HG02759 (cell line): ENCODE measurements around the gene KCNK16.

Source experiments
- ATAC-seq: cut with Tn5 transposase; IDR thresholded peaks from one replicate; pipeline ENCODE4 v1.9.1; 2021; ENCODE audit warnings: mild to moderate bottlenecking, moderate library complexity; ENCODE audit not compliant: unreplicated experiment

KCNK16 gene

DNA sequence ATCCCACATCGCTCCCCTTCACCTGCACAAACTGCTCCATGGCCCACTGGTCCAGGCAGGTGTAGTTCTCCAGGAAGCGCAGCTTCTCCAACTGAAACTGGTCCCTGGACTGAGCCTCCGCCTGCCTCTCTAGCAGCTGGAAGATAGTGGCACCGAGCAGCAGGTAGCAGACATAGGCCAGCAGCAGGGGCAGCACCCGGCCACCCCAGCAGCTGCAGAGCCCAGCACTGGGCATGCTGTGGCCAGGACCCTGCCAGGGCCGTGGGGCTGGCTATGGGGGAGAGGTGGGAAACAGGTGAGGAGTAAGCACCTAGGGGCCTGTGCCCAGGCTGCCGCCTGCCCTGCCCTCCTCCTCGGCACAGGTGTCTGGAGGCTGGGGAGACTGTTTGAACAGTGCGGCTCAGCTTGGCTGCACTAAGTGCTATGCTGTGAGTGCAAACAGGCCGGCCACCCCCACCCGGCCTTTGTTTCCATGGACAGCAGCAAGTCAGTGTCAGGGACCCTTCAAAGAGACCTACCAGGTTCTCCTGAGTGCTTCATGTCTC lies at the start of gene KCNK16:
Gene KCNK16, minus strand, starts transcription at position 397 of the 545 bp plus-strand sequence. Its CDS starts 162 bp downstream, at position 235.
- no peak for ATAC-seq

DNA sequence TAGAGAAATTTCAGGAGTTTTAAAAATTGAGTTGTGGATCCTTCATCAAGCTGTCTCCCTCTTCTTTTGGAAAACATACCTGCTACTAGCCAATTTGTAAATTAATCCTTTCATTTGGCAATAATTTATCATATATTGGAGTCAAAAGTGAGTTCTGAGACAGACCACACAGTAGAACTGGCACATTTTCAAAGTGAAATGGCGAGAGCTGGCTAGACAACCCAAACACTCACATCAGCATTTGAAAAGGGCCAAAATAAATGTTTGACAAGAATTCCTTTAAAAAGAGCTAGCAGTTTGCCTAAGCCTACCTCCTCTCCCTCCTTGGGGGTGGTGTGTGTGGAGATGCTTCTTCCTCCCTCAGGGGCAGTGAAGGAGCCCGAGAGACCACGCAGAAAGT lies 47.9 kb upstream of the KCNK16 start:
- ATAC-seq: no peak

DNA sequence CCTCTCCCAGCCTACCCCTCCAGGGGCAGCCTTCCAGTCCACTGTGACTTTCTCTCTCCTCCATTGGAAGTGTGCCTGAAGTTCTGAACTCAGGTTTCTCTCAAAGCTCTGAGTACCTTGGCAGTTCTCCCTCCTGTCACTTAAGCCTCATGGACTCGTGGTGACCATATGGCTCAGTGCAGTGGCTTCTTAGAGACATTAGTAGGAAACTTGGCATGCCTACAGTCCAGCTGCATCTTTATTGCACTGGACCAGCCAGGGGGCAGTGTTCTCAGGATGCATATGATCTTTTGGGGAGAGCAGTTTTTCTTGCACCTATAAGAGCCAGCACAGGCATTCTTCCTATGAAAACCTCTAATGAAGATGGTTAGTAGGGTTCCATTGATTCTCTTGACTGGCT lies 47.5 kb upstream of the KCNK16 start:
- ATAC-seq: no peak

DNA sequence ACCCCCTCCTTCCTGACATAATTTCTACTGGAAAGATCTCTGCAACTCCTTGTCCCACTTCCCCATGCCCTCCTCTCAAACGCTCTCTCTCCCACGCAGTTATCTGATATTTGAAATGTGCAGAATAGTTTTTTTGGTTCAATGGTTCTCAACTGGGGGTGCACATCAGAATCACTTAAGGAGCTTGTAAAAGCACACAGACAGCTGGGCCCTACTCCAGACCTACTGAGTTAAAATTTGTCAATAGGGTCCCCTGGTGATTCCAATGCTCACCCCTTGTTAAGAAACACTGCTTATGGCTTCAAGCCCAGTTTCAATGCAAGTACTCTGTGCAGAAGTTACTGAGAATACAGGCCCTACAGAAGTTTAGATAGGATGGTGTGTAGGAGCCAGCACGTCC lies 45.2 kb upstream of the KCNK16 start:
- no peak for ATAC-seq

DNA sequence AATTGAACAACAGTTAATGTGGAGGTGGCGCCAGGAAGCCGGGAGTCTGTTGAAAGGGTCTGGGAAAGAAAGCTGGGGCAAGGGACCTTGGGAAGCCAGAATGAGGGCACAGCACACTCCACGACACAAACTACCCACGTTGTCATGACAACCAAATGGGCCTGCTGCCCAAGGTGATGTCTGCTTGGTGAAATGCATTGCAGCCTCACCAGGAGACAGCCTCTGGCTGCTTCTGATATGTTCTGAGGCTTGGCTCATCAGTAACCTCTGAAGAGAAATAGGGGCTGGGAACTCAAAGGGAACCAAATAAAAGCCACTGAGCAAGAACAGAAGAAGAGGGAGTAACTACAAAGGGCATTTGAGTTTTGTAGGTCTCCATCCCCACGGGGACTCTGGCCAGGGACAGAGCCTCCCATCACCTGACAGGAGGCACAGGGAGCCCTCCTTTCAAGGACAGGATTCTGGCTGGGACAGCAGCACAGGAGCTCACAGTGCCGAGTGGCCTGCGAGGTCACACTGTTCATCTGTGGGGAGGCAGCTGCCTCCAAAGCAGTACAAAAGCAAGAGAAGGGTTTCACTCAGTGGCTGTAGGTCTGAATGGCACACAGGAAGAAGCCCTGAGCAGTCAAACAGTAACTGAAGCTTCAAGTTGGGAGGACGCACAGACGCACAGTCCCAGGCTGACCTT lies 44.6 kb upstream of the KCNK16 start:
- no peak for ATAC-seq

DNA sequence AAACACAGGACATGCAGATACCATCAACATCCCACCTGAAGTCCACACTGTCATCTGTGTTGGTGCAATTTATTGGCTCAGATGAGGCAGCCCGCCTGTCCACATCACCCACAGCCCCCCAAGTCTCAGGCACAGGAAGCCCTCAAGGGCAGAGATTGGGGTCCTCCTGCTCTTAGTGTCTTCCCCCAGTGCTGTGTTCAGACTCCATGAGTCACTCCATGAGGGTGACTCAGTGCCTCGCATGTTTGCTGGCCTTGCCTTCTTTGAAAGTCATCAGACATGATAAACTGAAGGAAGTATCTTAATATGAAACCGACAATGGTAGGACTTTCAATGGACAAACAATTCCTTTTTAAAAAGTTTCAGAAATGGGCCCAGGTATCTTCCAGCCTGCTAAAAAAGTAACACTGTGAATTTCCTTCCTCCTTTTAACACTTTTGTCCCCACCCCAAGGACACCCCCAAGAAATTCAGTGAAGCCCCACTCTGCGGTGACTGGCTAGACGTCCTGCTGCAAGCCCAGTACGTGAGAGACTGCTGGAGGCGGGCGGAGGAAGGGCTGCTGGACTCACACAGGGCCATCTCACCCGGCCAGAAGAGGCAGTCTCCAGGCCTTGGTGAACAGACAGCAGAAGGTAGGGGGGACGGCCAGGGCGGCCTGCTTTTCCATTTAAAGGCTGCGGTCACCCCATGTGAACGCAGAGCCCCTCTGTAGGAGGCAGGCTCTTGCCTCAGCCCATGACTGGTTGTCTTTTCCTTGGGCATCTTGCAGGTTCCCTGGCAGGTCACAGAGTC lies 43.0 kb upstream of the KCNK16 start:
- no peak for ATAC-seq

DNA sequence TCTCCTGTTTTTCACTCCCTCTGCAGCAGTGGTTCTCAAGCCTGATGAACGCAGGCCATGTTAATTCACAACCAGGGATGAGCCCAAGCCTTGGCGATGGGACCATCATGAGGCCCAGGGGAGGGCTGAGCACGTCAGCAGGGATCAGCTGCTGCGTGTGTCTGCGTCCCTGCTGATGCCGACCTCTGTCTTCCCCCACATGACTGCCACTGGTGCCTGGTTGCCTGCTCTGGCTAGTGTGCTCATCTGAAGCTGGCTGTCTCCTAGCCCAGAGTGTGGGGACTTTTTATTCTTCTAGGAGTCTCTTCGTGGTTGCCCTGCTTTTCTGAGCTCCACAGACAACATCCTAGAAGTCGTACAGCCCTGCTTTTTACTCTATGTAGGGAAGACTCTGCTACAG lies 40.8 kb upstream of the KCNK16 start:
- no peak for ATAC-seq

DNA sequence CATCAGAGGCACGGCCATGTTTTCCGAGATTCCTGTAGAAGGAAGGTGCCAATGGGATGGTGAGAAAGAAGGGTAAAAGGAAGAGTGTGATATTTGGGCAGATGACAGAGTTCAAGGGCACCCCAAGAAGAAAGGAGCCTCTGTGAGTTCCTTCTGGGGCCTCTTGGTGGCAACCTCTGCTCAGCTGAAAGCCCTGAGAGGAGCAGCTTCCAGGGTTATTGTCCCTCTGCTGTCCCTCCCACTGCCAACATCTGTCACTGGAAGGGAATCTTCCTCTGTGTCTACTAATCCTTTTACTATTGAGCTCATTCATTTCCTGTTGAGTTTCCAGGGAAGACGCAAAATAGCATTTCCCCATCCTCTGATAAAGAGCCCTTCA lies 40.0 kb upstream of the KCNK16 start:
- no peak for ATAC-seq

DNA sequence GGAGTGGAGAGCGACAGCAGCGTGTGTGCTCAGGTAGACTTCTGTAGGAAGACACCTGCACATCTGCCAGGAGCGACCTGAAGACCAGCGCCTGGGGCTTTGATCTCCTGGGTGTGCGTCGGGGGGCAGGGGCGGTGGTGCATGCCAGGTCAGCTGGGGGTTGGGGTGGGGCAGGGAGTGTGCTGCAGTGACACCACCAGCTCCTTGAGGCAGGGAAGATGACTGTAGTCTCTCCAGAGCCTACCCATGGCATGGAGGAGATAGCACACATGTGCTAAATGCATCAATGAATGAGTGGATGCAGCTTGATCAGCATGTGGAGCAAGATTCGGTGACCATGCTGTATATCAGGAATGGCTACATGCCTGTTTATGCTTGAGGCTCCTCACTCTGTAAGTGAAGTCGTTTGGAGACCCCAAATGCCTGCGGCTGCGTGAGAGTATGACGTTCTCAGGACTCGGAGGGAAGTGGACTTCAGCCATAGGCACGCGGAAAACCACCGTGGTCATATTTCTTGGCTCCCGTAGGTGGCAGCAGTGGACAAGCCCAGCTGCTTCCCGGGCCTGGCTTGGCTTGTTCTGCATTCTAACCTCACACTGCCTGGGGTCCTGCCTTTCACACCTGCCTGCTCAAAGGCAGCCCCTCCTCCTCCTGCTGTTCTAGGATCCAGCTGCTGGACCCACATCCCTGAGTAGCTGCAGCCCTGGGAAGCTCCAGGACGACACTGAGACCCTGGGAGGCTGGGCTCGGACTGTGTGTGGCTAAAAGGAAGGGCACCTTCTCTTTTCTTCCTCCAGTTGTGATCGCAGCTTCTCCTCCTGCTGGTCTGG lies 39.4 kb upstream of the KCNK16 start:
- peak; percentile 59 for ATAC-seq

DNA sequence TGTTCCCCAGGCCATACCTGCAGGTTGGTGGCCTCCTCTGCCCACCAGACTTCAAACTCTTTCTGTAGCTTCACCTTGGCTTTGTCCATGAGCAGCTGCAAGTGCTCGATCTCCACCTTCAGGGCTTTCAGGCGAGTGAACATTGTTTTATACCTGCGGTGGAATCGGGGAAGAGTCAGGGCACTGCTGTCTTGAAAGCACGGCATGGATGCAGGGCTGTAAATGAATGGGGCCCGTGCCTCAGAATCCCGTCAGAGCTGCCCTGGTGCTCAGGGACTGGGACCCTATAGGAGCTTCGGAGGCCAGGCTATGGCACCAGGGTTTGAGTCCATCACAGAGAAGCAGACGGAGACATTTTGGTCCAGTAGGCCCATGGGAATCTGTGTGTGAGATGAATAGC lies 37.9 kb upstream of the KCNK16 start:
- no peak for ATAC-seq

DNA sequence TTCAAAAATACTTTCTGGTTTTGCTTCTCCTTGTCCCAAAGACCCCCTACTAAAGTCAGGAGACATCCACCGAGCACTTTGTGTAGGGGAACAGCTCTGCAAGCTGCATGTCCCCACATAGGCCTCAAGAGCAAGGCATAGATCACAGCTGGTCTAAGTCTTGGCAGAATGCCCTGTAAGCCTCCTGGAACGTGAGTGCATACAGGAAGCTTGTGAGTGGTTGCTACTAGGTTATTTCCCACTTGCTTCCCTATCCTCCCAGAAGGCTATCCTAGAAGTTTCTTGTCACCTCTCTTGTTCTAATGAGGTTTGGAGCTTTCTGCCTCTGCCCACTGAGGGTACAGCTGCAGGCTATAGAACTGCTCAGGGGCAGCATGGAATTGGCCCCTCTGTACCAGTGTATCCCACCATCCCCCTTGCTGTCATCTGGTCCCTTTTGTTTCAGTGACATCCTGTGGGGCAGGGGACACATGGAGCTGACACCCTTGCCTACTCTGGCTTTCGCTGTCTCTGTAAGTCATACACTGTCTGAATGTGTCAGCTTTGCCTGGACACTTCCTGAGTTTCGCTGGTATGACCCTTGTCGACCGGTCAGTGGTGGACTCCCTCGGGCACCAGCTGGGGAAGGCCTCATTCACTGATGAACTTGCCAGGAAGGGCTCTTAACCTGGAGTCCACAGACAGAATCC lies 35.6 kb upstream of the KCNK16 start:
- ATAC-seq: no peak

DNA sequence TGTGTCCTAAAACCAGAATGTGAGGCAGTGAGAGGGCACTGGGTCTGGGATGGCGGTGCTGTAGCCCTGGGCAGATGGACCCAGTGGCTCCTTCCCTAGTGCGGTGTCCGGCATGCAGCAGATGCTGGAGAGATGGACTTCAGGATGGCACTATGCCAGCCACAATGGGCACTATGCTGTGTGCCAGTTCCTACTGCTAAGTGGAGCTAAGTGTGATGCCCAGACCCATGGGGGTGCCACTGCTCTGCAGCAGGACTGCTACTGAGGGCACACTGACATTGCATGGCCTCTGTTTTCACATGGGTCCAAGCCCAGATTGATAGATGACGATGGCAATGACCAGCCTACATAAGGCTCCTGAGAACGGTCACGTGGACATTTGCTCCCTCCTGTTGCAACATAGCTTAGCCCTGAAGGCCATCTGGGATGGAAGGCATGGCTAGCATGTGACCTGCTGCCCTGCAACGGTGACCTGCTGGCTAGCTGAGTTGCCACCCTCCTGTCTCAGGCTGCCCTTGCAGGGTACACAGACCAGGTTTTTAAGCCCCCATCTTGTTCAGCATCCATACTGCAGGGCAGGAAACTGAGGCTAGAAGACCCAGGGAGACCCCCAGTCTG lies 31.3 kb upstream of the KCNK16 start:
- no peak for ATAC-seq

DNA sequence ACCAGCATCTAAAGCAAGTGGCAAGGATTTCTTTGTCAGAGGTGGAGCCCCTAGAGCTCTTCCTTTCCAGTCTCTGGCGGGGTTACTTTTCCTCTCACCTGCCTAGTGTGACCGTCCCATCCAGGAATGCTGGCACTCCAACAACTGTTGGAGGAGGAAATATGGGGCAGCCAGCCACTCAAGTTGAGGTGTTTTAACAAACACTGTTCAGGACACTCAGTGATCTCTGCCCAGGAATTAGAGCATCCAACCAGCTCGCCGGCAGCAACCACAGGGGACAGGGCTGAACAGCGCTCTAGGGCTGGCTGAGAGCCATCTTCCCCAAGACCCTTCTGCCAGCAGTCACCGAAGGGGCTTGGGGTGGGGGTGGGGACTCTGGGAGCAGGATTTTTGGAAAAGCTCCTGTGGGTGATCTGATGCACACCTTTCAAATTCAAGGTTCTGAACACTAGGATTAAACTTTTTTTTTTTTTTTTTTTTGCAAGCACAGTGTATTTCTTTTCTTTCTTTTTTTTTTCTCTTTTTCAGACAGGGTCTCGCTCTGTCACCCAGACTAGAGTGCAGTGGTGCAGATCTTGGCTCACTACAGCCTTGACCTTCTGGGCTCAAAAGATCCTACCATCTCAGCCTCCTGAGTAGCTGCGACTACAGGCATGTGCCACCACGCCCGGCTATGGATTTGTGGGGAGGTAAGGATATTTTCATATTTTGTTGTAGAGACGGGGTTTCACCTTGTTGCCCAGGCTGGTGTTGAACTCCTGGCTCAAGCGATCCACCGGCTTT lies 28.4 kb upstream of the KCNK16 start:
- ATAC-seq: no peak

DNA sequence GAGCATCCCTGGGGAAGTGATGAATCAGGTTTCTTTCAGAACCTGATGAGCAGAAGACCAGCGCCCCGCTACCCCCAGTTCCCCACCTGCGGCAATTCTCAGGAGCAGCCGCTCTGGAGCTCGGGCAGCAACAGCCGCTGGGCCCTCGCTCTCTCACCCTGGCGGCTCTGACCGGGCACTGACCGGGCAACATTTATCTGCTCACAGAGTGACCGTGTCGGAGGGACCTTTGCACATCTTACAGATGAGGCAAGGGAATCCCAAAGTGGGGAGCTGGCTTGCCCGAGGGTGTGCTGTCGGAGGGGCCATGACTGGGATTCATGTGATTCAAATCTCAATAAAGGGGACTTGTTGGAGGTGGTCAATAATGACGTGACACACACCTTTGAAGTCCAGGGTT lies 26.2 kb upstream of the KCNK16 start:
- no peak for ATAC-seq

DNA sequence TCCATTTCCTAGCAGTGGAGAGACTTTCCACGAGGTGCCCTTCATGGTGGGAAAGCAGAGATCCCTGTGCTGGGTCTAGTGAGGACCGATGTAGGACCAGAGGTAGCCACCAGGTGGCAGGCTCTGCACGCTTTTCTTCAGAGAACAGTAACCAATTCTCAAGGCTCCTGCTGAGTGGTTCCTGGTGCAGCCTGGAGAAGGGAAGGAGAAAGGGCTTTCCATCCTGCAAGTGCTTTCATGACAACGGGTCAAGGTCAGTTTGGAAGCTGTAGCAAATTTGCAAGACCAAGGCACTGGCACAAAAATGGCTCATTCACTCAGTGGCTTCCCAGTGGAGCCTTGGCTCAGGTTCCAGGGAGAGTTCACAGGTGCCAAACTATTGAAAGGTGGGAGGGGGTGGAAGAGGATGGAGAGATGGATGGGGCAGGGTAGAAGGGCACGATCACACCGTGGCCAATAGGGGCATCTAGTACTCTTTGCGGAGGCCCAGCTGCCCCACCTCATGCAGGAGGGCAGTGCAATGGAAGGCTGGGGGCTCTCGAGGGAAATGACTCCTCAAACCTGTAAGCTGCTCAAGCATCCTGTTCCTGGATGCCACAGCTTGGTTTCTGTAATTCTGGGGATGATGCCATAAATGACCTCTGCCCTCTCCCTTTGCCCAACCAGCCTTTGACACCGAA lies 25.5 kb upstream of the KCNK16 start:
- ATAC-seq: peak; percentile 47

DNA sequence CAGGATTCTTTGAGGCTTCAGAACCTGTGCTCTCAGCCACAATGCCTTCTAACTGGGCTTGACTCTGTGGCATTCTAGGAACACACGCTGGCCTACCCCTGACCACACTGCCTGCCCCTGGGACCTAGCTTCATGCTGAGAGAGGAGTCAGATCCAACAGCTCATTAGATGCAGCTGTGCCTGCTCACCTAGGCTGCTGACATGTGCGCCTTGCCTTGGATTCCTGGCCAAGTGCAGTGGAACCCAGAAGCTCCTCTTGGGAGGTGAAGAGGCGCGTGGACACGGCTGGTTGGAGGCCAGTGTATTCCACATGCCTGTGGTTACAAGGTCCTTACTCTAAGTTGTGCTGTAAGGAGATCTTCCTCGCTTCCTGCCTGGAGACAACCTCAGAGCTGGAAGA lies 24.7 kb upstream of the KCNK16 start:
- no peak for ATAC-seq

DNA sequence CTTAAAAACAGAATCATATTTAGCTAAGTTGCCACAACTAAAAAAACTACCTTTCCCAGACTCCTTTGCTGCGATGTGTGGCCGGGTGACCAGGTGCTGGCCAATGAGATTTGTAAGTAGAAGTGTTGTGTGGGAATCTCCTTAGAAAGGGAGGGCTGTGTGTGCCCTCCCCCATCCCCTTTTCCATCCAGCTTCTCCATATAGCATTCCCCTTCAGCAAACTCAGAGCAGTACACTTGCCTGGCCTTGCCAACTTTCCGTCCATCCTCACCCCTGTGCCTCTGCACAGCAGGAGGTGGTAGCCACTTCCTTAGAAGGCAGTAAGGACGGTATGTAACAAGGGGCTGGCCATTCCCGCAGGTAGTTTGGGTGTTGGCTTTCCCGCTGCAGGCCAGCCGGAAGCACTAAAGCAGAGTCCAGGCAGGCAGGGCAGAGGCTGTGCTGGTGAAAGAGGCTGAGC lies 22.3 kb upstream of the KCNK16 start:
- no peak for ATAC-seq

DNA sequence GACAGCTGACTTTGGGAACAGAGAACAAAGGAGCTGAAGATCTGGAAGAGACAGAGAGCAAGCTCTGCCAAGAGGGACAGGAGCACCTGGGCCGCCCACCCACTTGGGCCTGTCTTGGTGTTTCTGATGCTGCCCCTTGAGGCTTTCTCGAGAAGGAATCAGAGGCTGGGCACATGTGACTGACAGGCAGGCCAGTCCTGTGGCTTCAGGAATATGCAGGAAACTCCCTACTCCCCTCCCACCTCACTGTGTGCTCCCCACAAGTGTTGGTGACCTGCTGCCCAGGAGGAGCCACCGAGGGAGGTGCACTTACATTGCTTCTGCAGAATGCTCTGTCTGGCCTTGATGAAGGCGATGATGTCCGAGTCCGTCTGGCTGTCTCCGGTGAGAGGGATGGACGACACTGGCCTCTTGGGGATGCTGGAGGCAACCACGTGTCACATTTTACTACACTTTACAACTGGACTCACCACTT lies 20.9 kb upstream of the KCNK16 start:
- no peak for ATAC-seq
